Astrocyte of the spinal cord (primary cell): ENCODE results near the gene HOTAIR.

ENCODE experiments used
- DNase-seq: peaks from one replicate; pipeline ENCODE4 v3.0.0; 2011; ENCODE audit warnings: low read depth, low spot score
- H3K4me3 ChIP-seq: 2 replicates; pipeline ENCODE4 v1.5.1; 2011; ENCODE audit warnings: low read depth, mild to moderate bottlenecking, low read length, moderate library complexity
- in situ Hi-C: cut with HindIII; loops from 2 replicates; pipeline ENCODE4 v1.10.0; 2017; ENCODE audit warnings: low sequenced_read_pairs
- TF ChIP-seq, protein P1 (sequence below): IDR thresholded peaks from 2 replicates; pipeline ENCODE4 v1.5.1; 2012; ENCODE audit warnings: low read depth, mild to moderate bottlenecking, low read length, inconsistent platforms

HOTAIR gene

DNA sequence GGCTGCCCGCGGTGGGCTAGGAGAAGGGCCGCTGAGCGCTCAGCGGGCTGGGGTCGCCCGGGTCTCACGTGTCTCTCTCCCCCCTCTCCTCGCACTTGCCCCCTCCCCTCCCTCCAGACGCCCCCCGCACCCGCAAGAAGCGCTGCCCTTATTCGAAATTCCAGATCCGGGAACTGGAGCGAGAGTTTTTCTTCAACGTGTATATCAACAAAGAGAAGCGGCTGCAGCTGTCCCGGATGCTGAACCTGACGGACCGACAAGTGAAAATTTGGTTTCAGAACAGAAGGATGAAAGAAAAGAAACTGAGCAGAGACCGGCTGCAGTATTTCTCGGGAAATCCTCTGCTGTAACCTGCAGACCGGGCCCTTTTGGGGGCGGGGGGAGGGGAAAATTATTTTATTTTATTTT lies 314 bp upstream of the HOTAIR start:
- TF ChIP-seq, protein P1, sequence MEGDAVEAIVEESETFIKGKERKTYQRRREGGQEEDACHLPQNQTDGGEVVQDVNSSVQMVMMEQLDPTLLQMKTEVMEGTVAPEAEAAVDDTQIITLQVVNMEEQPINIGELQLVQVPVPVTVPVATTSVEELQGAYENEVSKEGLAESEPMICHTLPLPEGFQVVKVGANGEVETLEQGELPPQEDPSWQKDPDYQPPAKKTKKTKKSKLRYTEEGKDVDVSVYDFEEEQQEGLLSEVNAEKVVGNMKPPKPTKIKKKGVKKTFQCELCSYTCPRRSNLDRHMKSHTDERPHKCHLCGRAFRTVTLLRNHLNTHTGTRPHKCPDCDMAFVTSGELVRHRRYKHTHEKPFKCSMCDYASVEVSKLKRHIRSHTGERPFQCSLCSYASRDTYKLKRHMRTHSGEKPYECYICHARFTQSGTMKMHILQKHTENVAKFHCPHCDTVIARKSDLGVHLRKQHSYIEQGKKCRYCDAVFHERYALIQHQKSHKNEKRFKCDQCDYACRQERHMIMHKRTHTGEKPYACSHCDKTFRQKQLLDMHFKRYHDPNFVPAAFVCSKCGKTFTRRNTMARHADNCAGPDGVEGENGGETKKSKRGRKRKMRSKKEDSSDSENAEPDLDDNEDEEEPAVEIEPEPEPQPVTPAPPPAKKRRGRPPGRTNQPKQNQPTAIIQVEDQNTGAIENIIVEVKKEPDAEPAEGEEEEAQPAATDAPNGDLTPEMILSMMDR, result no peak
- no peak for DNase-seq
- in situ Hi-C loops, result no loop called here
- H3K4me3 ChIP-seq, result no peak overlapping the region

- H3K4me3 ChIP-seq, result no peak overlapping the region
- no peak for DNase-seq
- TF ChIP-seq, protein P1, result no peak
- in situ Hi-C loops, result no loop called here
Observed at GRCh38 chr12:53973236-53974042, 1.3 kb downstream of the HOTAIR start.

DNA sequence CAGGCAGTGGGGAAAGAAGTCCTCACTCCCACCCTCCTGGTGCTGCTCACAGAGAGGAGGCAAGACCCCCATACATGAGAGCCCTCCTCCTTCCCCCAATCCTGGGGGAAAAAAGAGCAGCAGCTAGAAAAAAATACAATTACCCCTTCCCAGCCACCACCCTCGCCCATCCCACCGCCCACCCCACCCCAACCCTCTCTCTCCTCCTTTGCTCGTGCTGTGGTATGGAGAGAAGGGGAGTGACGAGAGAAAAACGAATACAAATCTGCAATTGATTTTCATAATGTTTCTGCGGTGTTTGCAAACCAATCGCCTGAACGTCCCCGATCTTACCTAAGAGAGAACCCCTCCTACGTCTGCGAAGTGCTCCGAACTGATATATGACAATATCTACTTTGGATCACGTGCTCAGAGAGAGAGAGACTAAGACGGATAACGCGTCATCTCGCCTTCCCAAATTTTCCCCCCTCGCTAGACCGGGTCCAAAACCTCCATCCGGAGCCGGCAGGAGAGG lies 2.0 kb downstream of the HOTAIR start, which contains the start of gene HOXC11:
HOXC11 (plus strand) TSS at position 405 of the 514 bp plus-strand sequence. CDS start 116 bp downstream, outside the sequence.
- TF ChIP-seq, protein P1, result no peak
- in situ Hi-C loops, result no loop called here
- no peak within 1 kb of the TSS for H3K4me3 ChIP-seq
- no peak for DNase-seq

DNA sequence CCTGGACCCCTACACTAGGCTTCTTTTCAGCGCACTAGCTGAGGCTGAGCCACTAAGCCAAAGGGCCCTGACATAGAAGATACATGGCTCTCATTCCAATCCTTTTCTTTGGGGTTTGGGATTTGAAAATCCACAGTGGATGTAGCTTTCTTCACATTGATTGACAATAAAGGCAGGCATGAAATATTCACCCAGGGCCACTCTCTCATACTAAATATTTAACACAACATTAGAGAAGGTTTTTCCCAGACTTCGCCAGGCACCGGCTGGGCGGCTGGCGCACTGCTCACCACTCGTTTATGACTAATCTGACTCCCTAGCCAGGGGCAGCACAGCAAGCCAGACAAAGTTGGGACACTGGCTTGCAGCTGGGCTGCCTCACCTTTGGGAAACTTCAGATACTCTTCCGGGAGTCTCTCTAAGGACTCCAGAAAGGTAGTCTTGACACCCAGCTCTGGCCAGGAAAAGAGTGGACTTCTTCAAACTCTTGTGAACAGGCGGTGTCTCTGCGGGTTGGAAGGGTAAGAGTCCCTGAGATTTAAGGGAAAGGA lies 2.5 kb downstream of the HOTAIR start:
- in situ Hi-C loops, result no loop called here
- no peak overlapping the region for H3K4me3 ChIP-seq
- DNase-seq, result no peak
- TF ChIP-seq, protein P1, result no peak

- TF ChIP-seq, protein P1, result no peak
- in situ Hi-C loops, result no loop called here
- no peak for DNase-seq
- no peak overlapping the region for H3K4me3 ChIP-seq
Observed at GRCh38 chr12:53971686-53972085, 3.1 kb downstream of the HOTAIR start.

GRCh38 chr12:53971129-53971528 lies 3.6 kb downstream of the HOTAIR start:
- TF ChIP-seq, protein P1, result no peak
- no peak for DNase-seq
- in situ Hi-C loops, result no loop called here
- no peak overlapping the region for H3K4me3 ChIP-seq
